GM19025 (cell line): Measurements from ENCODE around the gene CRYBB1.

Experiments used
- ATAC-seq: cut with Tn5 transposase; IDR thresholded peaks from one replicate; pipeline ENCODE4 v1.9.1; 2021; ENCODE audit warnings: mild to moderate bottlenecking, low read depth, moderate library complexity; ENCODE audit not compliant: unreplicated experiment

Gene CRYBB1

GRCh38 chr22:26581633-26582168, 36.1 kb downstream of the CRYBB1 start:
- ATAC-seq: no peak

GRCh38 chr22:26581026-26581425, 36.8 kb downstream of the CRYBB1 start:
- no peak for ATAC-seq

GRCh38 chr22:26580240-26580962, 37.4 kb downstream of the CRYBB1 start:
- no peak for ATAC-seq

GRCh38 chr22:26579331-26579886, 38.4 kb downstream of the CRYBB1 start:
- no peak for ATAC-seq

GRCh38 chr22:26577081-26577480, 40.7 kb downstream of the CRYBB1 start:
- no peak for ATAC-seq

GRCh38 chr22:26576026-26576680, 41.7 kb downstream of the CRYBB1 start:
- ATAC-seq: no peak

GRCh38 chr22:26574001-26574723, 43.7 kb downstream of the CRYBB1 start:
- no peak for ATAC-seq

GRCh38 chr22:26573026-26573662, 44.7 kb downstream of the CRYBB1 start:
- no peak for ATAC-seq

GRCh38 chr22:26570864-26571525, 46.8 kb downstream of the CRYBB1 start:
- ATAC-seq: no peak

- no peak for ATAC-seq
Observed at GRCh38 chr22:26570115-26570514, 47.7 kb downstream of the CRYBB1 start.

- ATAC-seq: no peak
Observed at GRCh38 chr22:26568207-26568706, 49.6 kb downstream of the CRYBB1 start.

- ATAC-seq: no peak
Observed at GRCh38 chr22:26567610-26568009, 50.2 kb downstream of the CRYBB1 start.

- no peak for ATAC-seq
Observed at GRCh38 chr22:26566994-26567393, 50.8 kb downstream of the CRYBB1 start.

GRCh38 chr22:26565889-26566288, 51.9 kb downstream of the CRYBB1 start:
- no peak for ATAC-seq

GRCh38 chr22:26565181-26565580, 52.6 kb downstream of the CRYBB1 start:
- no peak for ATAC-seq

GRCh38 chr22:26564672-26565071, 53.2 kb downstream of the CRYBB1 start:
- ATAC-seq: no peak

GRCh38 chr22:26564181-26564580, 53.6 kb downstream of the CRYBB1 start:
- no peak for ATAC-seq

- no peak for ATAC-seq
Observed at GRCh38 chr22:26563022-26563421, 54.8 kb downstream of the CRYBB1 start.

GRCh38 chr22:26561756-26562417, 55.9 kb downstream of the CRYBB1 start:
- no peak for ATAC-seq
